Activated CD8-positive, alpha-beta memory T cell treated with anti-CD3 and anti-CD28 coated beads, Interleukin-2, amount 50 U/mL, for 48 hours (primary cell): ENCODE measurements around the gene CSGALNACT2.
A peak's percentile ranks its signal among the peaks of the same experiment; 100 is the strongest.
"Not testable (repeated sequence)": the region's sequence is repeated elsewhere in the genome, so short reads cannot be mapped to it uniquely, and the experiment has no call there.

ENCODE experiments used
- DNase-seq: peaks from one replicate; pipeline ENCODE4 v3.0.0-alpha.2; 2020

Gene CSGALNACT2

GRCh38 chr10:43217563-43218205, 79.4 kb downstream of the CSGALNACT2 start:
- no peak for DNase-seq

GRCh38 chr10:43218206-43218950, 80.1 kb downstream of the CSGALNACT2 start:
- DNase-seq: no peak

- no peak for DNase-seq
Observed at GRCh38 chr10:43218951-43219837, 80.9 kb downstream of the CSGALNACT2 start.

GRCh38 chr10:43219848-43220247, 81.6 kb downstream of the CSGALNACT2 start:
- peak; percentile 23 for DNase-seq

GRCh38 chr10:43220251-43220650, 82.0 kb downstream of the CSGALNACT2 start:
- DNase-seq: not testable (repeated sequence)

GRCh38 chr10:43220657-43221418, 82.6 kb downstream of the CSGALNACT2 start:
- DNase-seq: peak; percentile 47

GRCh38 chr10:43221419-43222209, 83.4 kb downstream of the CSGALNACT2 start:
- peak; percentile 49 for DNase-seq

- peak; percentile 32 for DNase-seq
Observed at GRCh38 chr10:43222210-43222720, 84.0 kb downstream of the CSGALNACT2 start.

- DNase-seq: no peak
Observed at GRCh38 chr10:43223056-43223455, 84.8 kb downstream of the CSGALNACT2 start.

- DNase-seq: no peak
Observed at GRCh38 chr10:43224321-43224720, 86.1 kb downstream of the CSGALNACT2 start.

GRCh38 chr10:43225004-43225786, 87.0 kb downstream of the CSGALNACT2 start:
- DNase-seq: no peak

- DNase-seq: peak; percentile 67
Observed at GRCh38 chr10:43225787-43226153, 87.5 kb downstream of the CSGALNACT2 start.

GRCh38 chr10:43226441-43226840, 88.2 kb downstream of the CSGALNACT2 start:
- DNase-seq: peak; percentile 41

- peak; percentile 49 for DNase-seq
Observed at GRCh38 chr10:43226851-43227845, 88.9 kb downstream of the CSGALNACT2 start.

GRCh38 chr10:43227911-43228782, 89.9 kb downstream of the CSGALNACT2 start:
- peak; percentile 51 for DNase-seq

- peak; percentile 61 for DNase-seq
Observed at GRCh38 chr10:43228783-43229207, 90.5 kb downstream of the CSGALNACT2 start.

- peak; percentile 69 for DNase-seq
Observed at GRCh38 chr10:43229208-43230061, 91.2 kb downstream of the CSGALNACT2 start.
